Right lobe of liver (tissue), 4 donors: ENCODE data around the gene INPP4A.

Source experiments
- POLR2A ChIP-seq: fragments of 450-650 bp; IDR thresholded peaks from one replicate; pipeline ENCODE4 v1.6.1; 2017; ENCODE audit warnings: antibody characterized with exemption, mild to moderate bottlenecking
- TF ChIP-seq, protein P1 (sequence below), 4 donors: fragments of 200-600 bp in 3 of 4; fragments of 450-650 bp in 1 of 4; IDR thresholded peaks; one replicate each; pipeline versions ENCODE4 v1.5.1 to v1.8.0; 2016 to 2022; ENCODE audit warnings: antibody characterized with exemption in 4 of 4, mild to moderate bottlenecking in 2 of 4
- donor health status: DM: no; HTN: no; CAD: no.
- donor health status: DM: no; HTN: no; CAD: no.
- donor health status: DM: no; HTN: yes; CAD: no.

DNA sequence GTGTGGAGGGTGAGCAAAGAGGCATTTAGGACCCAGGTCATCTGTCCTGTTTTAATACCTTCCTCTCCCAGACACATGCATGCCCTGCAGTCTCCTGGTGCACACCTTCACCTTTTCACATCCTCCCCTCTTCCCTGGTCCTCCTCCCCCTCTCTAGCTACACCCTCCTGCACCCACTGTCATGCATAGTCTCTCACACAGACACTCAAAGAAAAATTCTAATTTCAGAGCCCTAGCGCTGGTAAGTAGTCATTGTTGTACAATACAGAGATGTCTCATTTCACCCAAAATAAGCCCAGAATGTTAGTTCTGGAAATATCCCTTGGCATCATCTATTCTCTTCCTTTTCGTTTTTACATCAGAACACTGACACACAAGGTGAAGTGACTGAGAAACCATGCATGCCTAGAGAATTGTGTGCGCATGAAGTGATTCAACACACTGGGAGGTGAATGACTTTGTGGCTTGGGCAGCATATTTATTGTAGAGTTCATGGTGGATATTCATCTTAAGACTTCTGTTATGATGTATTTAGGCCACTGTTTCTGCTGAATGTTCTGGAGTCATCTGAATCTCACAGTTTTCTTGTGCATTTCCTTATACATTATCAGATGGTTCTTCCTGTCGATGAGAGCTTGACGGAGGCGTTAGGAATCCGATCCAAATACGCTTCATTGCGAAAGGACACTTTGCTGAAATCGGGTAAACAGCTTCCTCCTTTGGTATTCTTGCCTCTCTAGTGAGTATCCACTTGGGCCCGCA lies 93.8 kb downstream of the INPP4A start:
- TF ChIP-seq, protein P1, sequence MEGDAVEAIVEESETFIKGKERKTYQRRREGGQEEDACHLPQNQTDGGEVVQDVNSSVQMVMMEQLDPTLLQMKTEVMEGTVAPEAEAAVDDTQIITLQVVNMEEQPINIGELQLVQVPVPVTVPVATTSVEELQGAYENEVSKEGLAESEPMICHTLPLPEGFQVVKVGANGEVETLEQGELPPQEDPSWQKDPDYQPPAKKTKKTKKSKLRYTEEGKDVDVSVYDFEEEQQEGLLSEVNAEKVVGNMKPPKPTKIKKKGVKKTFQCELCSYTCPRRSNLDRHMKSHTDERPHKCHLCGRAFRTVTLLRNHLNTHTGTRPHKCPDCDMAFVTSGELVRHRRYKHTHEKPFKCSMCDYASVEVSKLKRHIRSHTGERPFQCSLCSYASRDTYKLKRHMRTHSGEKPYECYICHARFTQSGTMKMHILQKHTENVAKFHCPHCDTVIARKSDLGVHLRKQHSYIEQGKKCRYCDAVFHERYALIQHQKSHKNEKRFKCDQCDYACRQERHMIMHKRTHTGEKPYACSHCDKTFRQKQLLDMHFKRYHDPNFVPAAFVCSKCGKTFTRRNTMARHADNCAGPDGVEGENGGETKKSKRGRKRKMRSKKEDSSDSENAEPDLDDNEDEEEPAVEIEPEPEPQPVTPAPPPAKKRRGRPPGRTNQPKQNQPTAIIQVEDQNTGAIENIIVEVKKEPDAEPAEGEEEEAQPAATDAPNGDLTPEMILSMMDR (IDR thresholded peaks at IDR 0.05): no peak
- no peak for TF ChIP-seq POLR2A
